Measurements from ENCODE around the gene CACNA1B. TPM values are rescaled to one million over a fixed set of nuclear protein-coding genes. Genes with fewer than 3 reads are reported as not detected.

The CACNA1B gene
- total RNA-seq, 4 donors from 2014 or later: 0.04 to 0.13 (median 0.12) TPM; not detected in 1

DNA sequence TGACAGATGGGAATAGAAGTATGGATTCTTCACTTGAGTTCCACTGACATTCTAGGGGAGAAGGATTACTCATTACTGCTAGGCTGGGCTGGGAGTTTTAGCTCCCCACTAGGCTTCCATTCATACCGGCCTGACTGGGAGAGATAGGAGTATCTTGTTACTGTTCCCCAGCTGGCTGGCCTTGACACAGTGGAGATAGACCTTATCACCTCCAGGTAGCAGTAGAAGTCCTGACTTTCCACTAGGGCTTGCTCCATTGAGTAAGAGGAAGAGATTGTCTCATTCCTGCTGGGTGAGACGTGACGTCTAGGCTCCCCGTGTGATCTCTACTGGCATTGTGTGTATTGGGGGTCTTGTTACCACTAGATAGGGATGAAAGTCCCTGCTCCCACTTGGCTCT lies 156.4 kb downstream of the CACNA1B start:
- no peaks in the 10 kb centered on the region for H3K4me1 ChIP-seq
- peaks cover 36% of the 10 kb centered on the region for H3K27me3 ChIP-seq
- H3K9me3 ChIP-seq: peaks cover 0 to 12% (median 0%) of the 10 kb centered on the region in 3 donors
- ATAC-seq: no peak
- no peak overlapping the region for H3K27ac ChIP-seq
- H3K4me3 ChIP-seq: no peak overlapping the region
- H3K36me3 ChIP-seq: no peaks in the 10 kb centered on the region
- 73 to 100% methylated on average over 1 to 2 of the region's 4 CpGs for WGBS, 2 donors (ENCODE audit: low coverage in 1 of 2)
- TF ChIP-seq EP300 (IDR thresholded peaks at IDR 0.05): no peak
- TF ChIP-seq, protein P1, sequence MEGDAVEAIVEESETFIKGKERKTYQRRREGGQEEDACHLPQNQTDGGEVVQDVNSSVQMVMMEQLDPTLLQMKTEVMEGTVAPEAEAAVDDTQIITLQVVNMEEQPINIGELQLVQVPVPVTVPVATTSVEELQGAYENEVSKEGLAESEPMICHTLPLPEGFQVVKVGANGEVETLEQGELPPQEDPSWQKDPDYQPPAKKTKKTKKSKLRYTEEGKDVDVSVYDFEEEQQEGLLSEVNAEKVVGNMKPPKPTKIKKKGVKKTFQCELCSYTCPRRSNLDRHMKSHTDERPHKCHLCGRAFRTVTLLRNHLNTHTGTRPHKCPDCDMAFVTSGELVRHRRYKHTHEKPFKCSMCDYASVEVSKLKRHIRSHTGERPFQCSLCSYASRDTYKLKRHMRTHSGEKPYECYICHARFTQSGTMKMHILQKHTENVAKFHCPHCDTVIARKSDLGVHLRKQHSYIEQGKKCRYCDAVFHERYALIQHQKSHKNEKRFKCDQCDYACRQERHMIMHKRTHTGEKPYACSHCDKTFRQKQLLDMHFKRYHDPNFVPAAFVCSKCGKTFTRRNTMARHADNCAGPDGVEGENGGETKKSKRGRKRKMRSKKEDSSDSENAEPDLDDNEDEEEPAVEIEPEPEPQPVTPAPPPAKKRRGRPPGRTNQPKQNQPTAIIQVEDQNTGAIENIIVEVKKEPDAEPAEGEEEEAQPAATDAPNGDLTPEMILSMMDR (IDR thresholded peaks at IDR 0.05): no peak
- TF ChIP-seq POLR2A (IDR thresholded peaks at IDR 0.05): no peak
- TF ChIP-seq POLR2AphosphoS5 (IDR thresholded peaks at IDR 0.05): no peak

DNA sequence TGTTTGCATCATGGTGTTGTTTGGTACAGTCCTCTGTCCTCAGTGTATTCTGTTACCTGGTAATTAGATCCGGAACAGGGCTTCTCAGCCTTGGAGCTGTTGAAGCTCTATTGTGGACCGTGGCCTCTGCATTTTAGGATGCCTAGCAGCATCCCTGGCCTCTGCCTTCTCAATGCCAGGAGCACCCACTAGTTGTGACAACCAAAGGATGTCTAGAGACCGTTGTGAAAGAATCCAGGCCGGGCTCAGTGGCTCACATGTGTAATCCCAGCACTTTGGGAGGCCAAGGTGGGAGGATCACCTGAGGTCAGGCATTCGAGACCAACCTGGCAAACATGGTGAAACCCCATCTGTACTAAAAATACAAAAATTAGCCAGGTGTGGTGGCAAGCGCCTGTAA lies 159.6 kb downstream of the CACNA1B start:
- H3K27ac ChIP-seq: no peak overlapping the region
- ATAC-seq: no peak
- peaks cover 0 to 10% (median 0%) of the 10 kb centered on the region in 3 donors for H3K9me3 ChIP-seq
- H3K27me3 ChIP-seq: peaks cover 46% of the 10 kb centered on the region
- H3K36me3 ChIP-seq: no peaks in the 10 kb centered on the region
- TF ChIP-seq EP300 (IDR thresholded peaks at IDR 0.05) (no peak), POLR2AphosphoS5 (IDR thresholded peaks at IDR 0.05) (no peak), POLR2A (IDR thresholded peaks at IDR 0.05) (no peak)
- TF ChIP-seq, protein P1 (IDR thresholded peaks at IDR 0.05): no peak
- no peaks in the 10 kb centered on the region for H3K4me1 ChIP-seq
- WGBS, 2 donors (ENCODE audit: low coverage in 1 of 2): 77 to 100% methylated on average over 1 to 2 of the region's 6 CpGs
- no peak overlapping the region for H3K4me3 ChIP-seq

GRCh38 chr9:138038244-138038671 lies 160.7 kb downstream of the CACNA1B start:
- H3K9me3 ChIP-seq: no peaks in the 10 kb centered on the region
- no peaks in the 10 kb centered on the region for H3K4me1 ChIP-seq
- no peak overlapping the region for H3K4me3 ChIP-seq
- H3K36me3 ChIP-seq: no peaks in the 10 kb centered on the region
- H3K27me3 ChIP-seq: peaks cover 42% of the 10 kb centered on the region
- ATAC-seq: no peak
- 13 to 18% methylated on average over 4 to 6 of the region's 7 CpGs for WGBS, 2 donors (ENCODE audit: low coverage in 1 of 2)
- H3K27ac ChIP-seq: no peak overlapping the region
- TF ChIP-seq POLR2A (IDR thresholded peaks at IDR 0.05): no peak
- TF ChIP-seq EP300 (IDR thresholded peaks at IDR 0.05): no peak
- TF ChIP-seq, protein P1 (IDR thresholded peaks at IDR 0.05): no peak
- TF ChIP-seq POLR2AphosphoS5 (IDR thresholded peaks at IDR 0.05): no peak

DNA sequence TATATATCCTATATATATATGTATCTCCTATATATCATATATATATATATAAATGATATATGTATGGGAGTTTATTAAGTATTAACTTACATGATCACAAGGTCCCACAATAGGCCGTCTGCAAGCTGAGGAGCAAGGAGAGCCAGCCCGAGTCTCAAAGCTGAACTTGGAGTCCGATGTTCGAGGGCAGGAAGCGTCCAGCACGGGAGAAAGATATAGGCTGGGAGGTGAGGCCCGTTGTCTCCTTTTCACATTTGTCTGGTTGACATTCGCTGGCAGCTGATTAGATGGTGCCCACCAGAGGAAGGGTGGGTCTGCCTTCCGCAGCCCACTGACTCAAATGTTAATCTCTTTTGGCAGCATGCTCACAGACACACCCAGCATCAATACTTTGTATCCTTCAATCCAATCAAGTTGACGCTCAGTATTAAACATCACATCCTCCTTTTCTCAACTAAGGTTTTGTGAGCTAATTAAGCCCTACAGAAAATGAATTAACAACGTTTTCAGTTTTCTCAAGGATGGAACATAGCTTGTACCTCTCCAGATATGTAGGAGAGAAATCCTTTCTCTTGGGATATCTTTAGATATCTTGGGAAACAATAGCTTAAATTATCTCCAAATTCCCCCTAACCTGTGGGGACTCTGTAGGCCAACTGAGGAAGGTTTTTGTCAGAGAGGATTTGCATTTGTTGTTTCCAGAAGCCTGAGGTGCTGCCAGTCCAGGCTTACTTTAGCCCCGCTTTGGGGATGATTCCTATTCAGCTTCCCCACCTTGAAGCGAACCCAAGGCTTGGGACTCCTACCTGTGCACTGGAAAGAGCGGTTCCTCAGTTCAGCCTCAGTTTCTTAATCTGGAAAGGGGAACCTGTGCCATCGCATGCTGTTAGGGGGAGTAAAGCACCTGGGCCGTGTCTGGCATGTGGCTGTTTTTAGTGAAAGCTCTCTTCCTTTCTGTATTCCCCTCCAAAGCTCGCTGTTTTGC lies 163.2 kb downstream of the CACNA1B start:
- no peaks in the 10 kb centered on the region for H3K9me3 ChIP-seq
- WGBS, 2 donors (ENCODE audit: low coverage in 1 of 2): 84 to 87% methylated on average over 15 to 17 of the region's 17 CpGs
- no peaks in the 10 kb centered on the region for H3K36me3 ChIP-seq
- TF ChIP-seq EP300 (IDR thresholded peaks at IDR 0.05) (no peak), POLR2AphosphoS5 (IDR thresholded peaks at IDR 0.05) (no peak), POLR2A (IDR thresholded peaks at IDR 0.05) (no peak)
- TF ChIP-seq, protein P1 (IDR thresholded peaks at IDR 0.05): no peak
- H3K27ac ChIP-seq: no peak overlapping the region
- H3K4me3 ChIP-seq: no peak overlapping the region
- peaks cover 51% of the 10 kb centered on the region for H3K27me3 ChIP-seq
- no peaks in the 10 kb centered on the region for H3K4me1 ChIP-seq
- no peak for ATAC-seq

All from gastroesophageal sphincter (tissue), 4 donors.